ENCODE measurements around the gene PIAS4. TPM values are rescaled to one million over a fixed set of nuclear protein-coding genes. Genes with fewer than 3 reads are reported as not detected.

Gene PIAS4
- total and polyA plus RNA-seq, 9 of the 15 experiments (the other 6 are each of a cell fraction or from before 2014, with no cell fraction given): 0.27 to 34.9 (median 14.4) TPM

DNA sequence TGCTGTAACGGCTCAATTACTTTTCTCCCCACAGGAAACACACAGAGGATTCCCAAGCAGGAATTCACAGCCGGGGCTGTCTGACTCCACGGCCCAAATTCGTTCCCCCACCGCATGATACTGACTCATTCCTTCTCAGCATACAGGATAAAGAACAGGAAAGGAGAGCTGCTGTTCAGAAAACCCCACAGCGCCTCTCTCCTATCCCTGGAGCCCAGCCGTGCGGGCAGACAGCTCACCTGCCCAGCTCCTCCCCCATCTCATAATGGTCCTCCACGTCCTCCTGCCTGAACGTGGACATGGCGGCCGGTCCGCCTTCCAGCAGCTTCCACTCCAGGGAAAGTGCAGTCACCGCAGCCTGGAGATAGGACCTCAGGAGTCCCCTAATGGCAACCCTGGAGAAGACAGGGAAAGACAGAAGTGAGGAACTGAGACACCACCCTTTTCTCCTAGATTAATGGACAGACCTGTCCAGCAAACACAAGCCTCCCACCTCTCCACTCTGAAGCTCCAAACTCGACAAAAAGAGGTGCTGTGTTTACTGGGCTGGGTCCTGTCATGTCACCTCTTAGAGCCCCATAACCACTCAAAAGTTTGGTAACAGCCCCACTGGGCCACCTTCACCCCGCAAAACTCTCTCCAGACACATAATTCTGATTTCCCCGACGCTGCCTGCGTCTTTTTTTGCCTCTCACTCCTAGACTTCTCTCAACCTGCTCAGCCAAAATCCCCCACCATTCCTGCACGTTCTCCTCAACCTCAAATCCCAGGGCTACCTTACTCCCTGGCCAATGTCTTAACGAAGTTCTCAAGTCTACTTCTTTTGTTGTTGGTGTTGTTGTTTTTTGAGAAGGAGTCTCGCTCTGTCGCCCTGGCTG is 37.9 kb upstream of the PIAS4 start (continued):
- TF ChIP-seq ZNF592 (IDR thresholded peaks at IDR 0.05) (no peak), TCF3 (CRISPR knock-in tag; IDR thresholded peaks at IDR 0.05) (no peak), LEF1 (IDR thresholded peaks at IDR 0.05) (no peak), ZKSCAN8 (CRISPR knock-in tag; IDR thresholded peaks at IDR 0.05) (no peak), SIRT6 (IDR thresholded peaks at IDR 0.05; ENCODE audit: low read depth, low read length) (no peak), TRIM28 (IDR thresholded peaks at IDR 0.05) (no peak), MTF1 (CRISPR knock-in tag; IDR thresholded peaks at IDR 0.05; ENCODE audit: borderline replicate concordance) (no peak), FOS (IDR thresholded peaks at IDR 0.05; ENCODE audit: extremely low read depth, insufficient read length) (no peak), ZNF589 (CRISPR knock-in tag; IDR thresholded peaks at IDR 0.05; ENCODE audit: low read depth) (no peak), ZNF644 (tag; IDR thresholded peaks at IDR 0.05; ENCODE audit: low read depth) (no peak), HOMEZ (CRISPR knock-in tag; IDR thresholded peaks at IDR 0.05) (no peak), HEY1 (CRISPR knock-in tag; IDR thresholded peaks at IDR 0.05; ENCODE audit: borderline replicate concordance) (no peak), ZNF232 (CRISPR knock-in tag; IDR thresholded peaks at IDR 0.05) (no peak), HNRNPLL (IDR thresholded peaks at IDR 0.05; ENCODE audit: low read depth, low read length, poor library complexity, severe bottlenecking) (peak; percentile 4), ZNF655 (CRISPR knock-in tag; IDR thresholded peaks at IDR 0.05) (no peak), PML (IDR thresholded peaks at IDR 0.05; ENCODE audit: low read length) (no peak), NRF1 (conservative IDR thresholded peaks at IDR 0.05 in 1 of 2, IDR thresholded peaks at IDR 0.05 in 1 of 2) (no peak), SRF (CRISPR knock-in tag; IDR thresholded peaks at IDR 0.05) (no peak)
- TF ChIP-seq, protein P1, sequence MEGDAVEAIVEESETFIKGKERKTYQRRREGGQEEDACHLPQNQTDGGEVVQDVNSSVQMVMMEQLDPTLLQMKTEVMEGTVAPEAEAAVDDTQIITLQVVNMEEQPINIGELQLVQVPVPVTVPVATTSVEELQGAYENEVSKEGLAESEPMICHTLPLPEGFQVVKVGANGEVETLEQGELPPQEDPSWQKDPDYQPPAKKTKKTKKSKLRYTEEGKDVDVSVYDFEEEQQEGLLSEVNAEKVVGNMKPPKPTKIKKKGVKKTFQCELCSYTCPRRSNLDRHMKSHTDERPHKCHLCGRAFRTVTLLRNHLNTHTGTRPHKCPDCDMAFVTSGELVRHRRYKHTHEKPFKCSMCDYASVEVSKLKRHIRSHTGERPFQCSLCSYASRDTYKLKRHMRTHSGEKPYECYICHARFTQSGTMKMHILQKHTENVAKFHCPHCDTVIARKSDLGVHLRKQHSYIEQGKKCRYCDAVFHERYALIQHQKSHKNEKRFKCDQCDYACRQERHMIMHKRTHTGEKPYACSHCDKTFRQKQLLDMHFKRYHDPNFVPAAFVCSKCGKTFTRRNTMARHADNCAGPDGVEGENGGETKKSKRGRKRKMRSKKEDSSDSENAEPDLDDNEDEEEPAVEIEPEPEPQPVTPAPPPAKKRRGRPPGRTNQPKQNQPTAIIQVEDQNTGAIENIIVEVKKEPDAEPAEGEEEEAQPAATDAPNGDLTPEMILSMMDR (IDR thresholded peaks at IDR 0.05 in 2 of 3, conservative IDR thresholded peaks at IDR 0.05 in 1 of 3; ENCODE audit: insufficient read depth in 2 of 3, low read depth in 1 of 3, low read length in 3 of 3): peak; percentile 36 to 49 (median 49); a peak in 5 of 6 replicates
